ENCODE data around the gene NHLRC2. TPM values are rescaled to one million over a fixed set of nuclear protein-coding genes. Genes with fewer than 3 reads are reported as not detected.

NHLRC2 gene
- 116 and 122 TPM in 2 replicates for total RNA-seq (2013; cell fraction: nucleolus; rRNA removed)
- total RNA-seq (2014; rRNA removed) (16.4 and 17.4 TPM in 2 replicates), total RNA-seq (2014; rRNA removed; fragmentation: Illumina TruSeq; extraction: Trizol) (15.4 and 17.0 TPM in 2 replicates), total RNA-seq (2021) (30.5 and 31.3 TPM in 2 replicates), polyA plus RNA-seq (2011; rRNA removed) (21.1 and 32.2 TPM in 2 replicates), polyA plus RNA-seq (2014; fragmentation: Illumina TruSeq; extraction: Trizol) (12.9 and 13.9 TPM in 2 replicates), polyA plus RNA-seq (2014; fragmentation: Nextera tagmentation; extraction: Ambion mirVana) (1 to 10 TPM; 1.9 to 3.9 TPM), polyA plus RNA-seq (2014; rRNA removed) (9.0 and 9.8 TPM in 2 replicates), polyA plus RNA-seq (2016; fragmentation: Nextera tagmentation; extraction: Ambion mirVana) (10 to 100 TPM; 20.2 to 21.2 TPM), polyA minus RNA-seq (2011; rRNA and poly(A)+ RNA removed) (50.0 and 50.3 TPM in 2 replicates), Bru-seq, nascent RNA (percentile 92 among the genes with signal in this experiment), BruChase-seq, experiment 1, labeled RNA remaining after a 6-hour chase (percentile 92 among the genes with signal in this experiment), BruChase-seq, experiment 2, labeled RNA remaining after a 2-hour chase (percentile 93 among the genes with signal in this experiment)
- 3.3 TPM for polyA plus RNA-seq (2011; ENCODE audit: low read depth)
- polyA plus RNA-seq (2011; cell fraction: cytosol; rRNA removed), result 9.8 and 10.6 TPM in 2 replicates
- 15.3 and 16.5 TPM in 2 replicates for polyA plus RNA-seq (2011; cell fraction: nucleus; rRNA removed)
- 5.7 and 6.2 TPM in 2 replicates for polyA plus RNA-seq (2012)
- polyA minus RNA-seq (2011; cell fraction: cytosol; rRNA and poly(A)+ RNA removed), result 10.4 and 11.6 TPM in 2 replicates
- polyA minus RNA-seq (2011; cell fraction: nucleus; rRNA and poly(A)+ RNA removed), result 49.1 and 74.1 TPM in 2 replicates
- long read RNA-seq, experiment 1, full-length matches to known transcripts, result 3 of 13 reads
- long read RNA-seq, experiment 1, partial matches to known transcripts, result 6 of 13 reads
- long read RNA-seq, experiment 1, other reads (novel, unspliced or antisense), result 4 of 13 reads
- long read RNA-seq, experiment 2, full-length matches to known transcripts, result 11 of 43 reads
- long read RNA-seq, experiment 2, partial matches to known transcripts, result 18 of 43 reads
- long read RNA-seq, experiment 2, other reads (novel, unspliced or antisense), result 14 of 43 reads

- Histone ChIP-seq H3K4me3 (peak within 1 kb of the TSS; percentile 78), H2AFZ (ENCODE audit: control insufficient read depth, low read depth, low read length) (peak within 1 kb of the TSS; percentile 83), H3K9me3 (replicated peaks; ENCODE audit: control insufficient read depth, insufficient read depth, low read length) (no peaks in the 10 kb centered on the region; the same call in 2 of the 3 replicates), H3K27ac (ENCODE audit: control insufficient read depth, insufficient read depth) (peak within 1 kb of the TSS; percentile 92), H4K20me1 (ENCODE audit: control insufficient read depth, insufficient read depth) (no peaks in the 10 kb centered on the region), H3K79me2 (ENCODE audit: control insufficient read depth, insufficient read depth, low read length) (peaks cover 86% of the 10 kb centered on the region), H3K4me2 (ENCODE audit: control insufficient read depth, insufficient read depth) (peak within 1 kb of the TSS; percentile 79), H3K9ac (ENCODE audit: control insufficient read depth, insufficient read depth, low read length) (peak within 1 kb of the TSS; percentile 88), H3K27me3 (replicated peaks in 1 of 2; ENCODE audit: control insufficient read depth in 2 of 2, insufficient read depth in 2 of 2, low read length in 1 of 2) (no peaks in the 10 kb centered on the region), H3K4me1 (ENCODE audit: control insufficient read depth, insufficient read depth, low read length) (peaks cover 4% of the 10 kb centered on the region; the same call in 1 of the 2 replicates), H3K36me3 (ENCODE audit: control insufficient read depth in 2 of 2, insufficient read depth in 2 of 2, low read length in 1 of 2) (peaks cover 0 to 4% of the 10 kb centered on the region in 2 experiments; a peak in 1 of 4 replicates)
- ATAC-seq (peak; percentile 55), DNase-seq (ENCODE audit: low read depth, low spot score) (no peak), FAIRE-seq (no peak)
- CTCF ChIA-PET, result interaction anchor here (1.1 kb wide), 1 partner anchor 249 kb away, joined by 3 read pairs; no protein-coding TSS in a partner anchor
- intact Hi-C loops (cut with micrococcal nuclease; ENCODE audit: unreplicated experiment) (loop anchor here (2.0 kb wide), 1 partner anchor 171 kb away; no protein-coding TSS in a partner anchor), in situ Hi-C loops (cut with MboI) (no loop called here)
- RAD21 ChIA-PET (ENCODE audit: unreplicated experiment), result interaction anchor here (1.1 to 1.3 kb wide), 2 partner anchors 26 to 51 kb away, joined by 4 to 6 read pairs; no protein-coding TSS in a partner anchor
- SMC1A ChIA-PET (ENCODE audit: uncharacterized antibody, unreplicated experiment), result interaction anchor here (2.3 kb wide), 1 partner anchor 20 kb away, joined by 5 read pairs; no protein-coding TSS in a partner anchor
- WGBS (ENCODE audit: insufficient coverage, insufficient replicate concordance, low lambda C conversion rate, missing lambda C conversion rate), result 0% methylated on average over 37 of the region's 39 CpGs
- no TSS peak for BruUV-seq (replicated peaks)
- POLR2A ChIA-PET, result interaction anchor here (0.7 to 1.5 kb wide), 3 partner anchors 167 to 245 kb away, joined by 3 to 4 read pairs (median 3); partner anchors contain the start of gene ADRB1
- TF ChIP-seq RBBP5 (conservative IDR thresholded peaks at IDR 0.05) (0 out of 2 replicates have a peak, but pooled peaks have one; percentile 72), SMC3 (IDR thresholded peaks at IDR 0.05; ENCODE audit: borderline replicate concordance, low read length) (no peak), GATAD2B (conservative IDR thresholded peaks at IDR 0.05; ENCODE audit: low read depth) (no peak), NBN (IDR thresholded peaks at IDR 0.05) (0 out of 2 replicates have a peak, but pooled peaks have one; percentile 70), PBX3 (IDR thresholded peaks at IDR 0.05; ENCODE audit: insufficient replicate concordance, low read depth, low read length) (peak; percentile 78), YBX1 (IDR thresholded peaks at IDR 0.05) (no peak), TBL1XR1 (IDR thresholded peaks at IDR 0.05; ENCODE audit: low read depth, low read length) (peak; percentile 18; the same call in 1 of the 2 replicates), PKNOX1 (IDR thresholded peaks at IDR 0.05) (peak; percentile 76), RELB (IDR thresholded peaks at IDR 0.05; ENCODE audit: low read depth) (peak; percentile 91), NFIC (IDR thresholded peaks at IDR 0.05; ENCODE audit: low read depth, low read length) (peak; percentile 39; the same call in 1 of the 2 replicates), MTA3 (IDR thresholded peaks at IDR 0.05; ENCODE audit: borderline replicate concordance, low read length) (no peak), RAD21 (IDR thresholded peaks at IDR 0.05; ENCODE audit: insufficient read depth, low read depth, low read length) (no peak), CEBPB (IDR thresholded peaks at IDR 0.05; ENCODE audit: borderline replicate concordance in 1 of 2, low read depth in 2 of 2, low read length in 2 of 2) (no peak), PML (IDR thresholded peaks at IDR 0.05; ENCODE audit: low read length) (no peak; the same call in 1 of the 2 replicates), SMAD1 (IDR thresholded peaks at IDR 0.05; ENCODE audit: low read depth, partially characterized antibody) (peak; percentile 29)
Observed at GRCh38 chr10:113854013-113854760, at the start of gene NHLRC2, which contains the start of gene DCLRE1A. TSS of gene NHLRC2 (plus strand) at chr10:113854661. CDS start at chr10:113854873, 212 bp downstream. TSS of gene DCLRE1A (minus strand) at chr10:113854082. CDS start at chr10:113853182, 900 bp downstream.
